Measurements from ENCODE around the gene BCAT1. TPM values are rescaled to one million over a fixed set of nuclear protein-coding genes. Genes with fewer than 3 reads are reported as not detected.
A peak's percentile ranks its signal among the peaks of the same experiment; 100 is the strongest.

BCAT1 gene
- total RNA-seq, 1 donor from 2014 or later = 186 TPM

- DNase-seq (ENCODE audit: low read depth in 2 of 2) = no peak
Measured at GRCh38 chr12:24860546-24860945, 88.4 kb downstream of the BCAT1 start.

DNA sequence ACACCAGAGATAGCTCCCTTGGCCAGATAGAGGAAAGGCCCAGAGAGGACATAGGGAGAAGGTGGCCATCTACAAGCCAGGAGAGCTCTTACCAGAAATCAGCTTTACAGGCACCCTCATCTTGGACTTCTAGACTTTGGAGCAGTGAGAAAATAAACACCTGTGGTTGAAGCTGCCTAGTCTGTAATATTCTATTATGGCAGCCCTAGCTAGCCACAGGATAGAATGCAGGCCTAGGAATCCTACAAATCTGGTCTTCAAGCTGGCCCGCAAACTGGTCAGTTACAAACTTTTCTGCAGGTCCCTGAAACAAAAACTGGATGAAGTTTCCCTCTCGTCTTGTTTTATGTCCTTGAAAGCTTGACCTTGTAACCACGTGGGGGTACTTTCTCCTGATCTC is 92.4 kb downstream of the BCAT1 start:
- no peak for DNase-seq (ENCODE audit: low read depth in 2 of 2)

- DNase-seq (ENCODE audit: low read depth in 2 of 2) = peak in 1 of 2 donors; percentile 61
Measured at GRCh38 chr12:24854908-24855307, 94.0 kb downstream of the BCAT1 start.

GRCh38 chr12:24854017-24854416 is 94.9 kb downstream of the BCAT1 start:
- DNase-seq (ENCODE audit: low read depth in 2 of 2) = peak in 1 of 2 donors; percentile 27

DNA sequence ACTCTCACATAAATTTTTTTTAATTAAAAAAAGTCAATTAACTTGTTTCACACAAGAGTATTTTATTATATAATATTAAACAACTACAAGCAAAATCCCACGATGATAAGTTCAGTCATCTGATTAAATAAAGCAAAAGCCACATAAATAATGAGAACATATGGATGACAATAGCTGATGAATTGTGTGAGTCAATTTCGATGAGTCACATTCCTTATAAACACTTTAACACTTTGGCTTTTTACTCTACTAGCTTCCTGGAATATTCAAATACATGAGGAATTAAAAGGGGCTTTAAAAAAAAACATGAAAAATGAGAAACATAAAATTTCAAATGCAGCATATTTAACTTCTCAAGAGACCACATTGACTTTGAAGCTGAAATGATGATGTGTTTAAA is 95.3 kb downstream of the BCAT1 start:
- peak; percentile 59 to 92 for DNase-seq (ENCODE audit: low read depth in 2 of 2)

- DNase-seq (ENCODE audit: low read depth in 2 of 2) = peak in 1 of 2 donors; percentile 13
Measured at GRCh38 chr12:24853094-24853493, 95.8 kb downstream of the BCAT1 start.

DNA sequence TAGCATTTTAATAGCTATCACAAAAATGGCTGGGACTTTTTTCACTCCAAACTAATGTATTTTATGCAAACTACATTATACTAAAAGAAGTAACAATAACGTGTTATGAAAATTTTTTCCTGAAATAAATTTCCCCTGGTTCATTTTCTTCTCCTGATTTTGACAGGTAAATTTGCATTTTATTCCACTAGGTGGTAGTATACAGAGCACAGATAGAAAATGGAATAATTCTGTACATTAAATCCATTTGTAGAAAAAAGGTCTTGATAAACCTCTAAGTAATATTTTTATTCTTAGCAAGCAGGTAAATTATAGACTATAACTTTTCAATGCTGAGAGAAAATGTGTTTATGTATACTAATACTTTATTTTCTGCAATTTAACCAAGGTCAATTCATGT is 96.5 kb downstream of the BCAT1 start:
- DNase-seq (ENCODE audit: low read depth in 2 of 2) = peak in 1 of 2 donors; percentile 25

- DNase-seq (ENCODE audit: low read depth in 2 of 2) = peak; percentile 17 to 80
Measured at GRCh38 chr12:24851883-24852282, 97.0 kb downstream of the BCAT1 start.

- no peak for DNase-seq (ENCODE audit: low read depth in 2 of 2)
Measured at GRCh38 chr12:24851341-24851740, 97.6 kb downstream of the BCAT1 start.

GRCh38 chr12:24850496-24850895 is 98.4 kb downstream of the BCAT1 start:
- peak; percentile 72 to 91 for DNase-seq (ENCODE audit: low read depth in 2 of 2)

DNA sequence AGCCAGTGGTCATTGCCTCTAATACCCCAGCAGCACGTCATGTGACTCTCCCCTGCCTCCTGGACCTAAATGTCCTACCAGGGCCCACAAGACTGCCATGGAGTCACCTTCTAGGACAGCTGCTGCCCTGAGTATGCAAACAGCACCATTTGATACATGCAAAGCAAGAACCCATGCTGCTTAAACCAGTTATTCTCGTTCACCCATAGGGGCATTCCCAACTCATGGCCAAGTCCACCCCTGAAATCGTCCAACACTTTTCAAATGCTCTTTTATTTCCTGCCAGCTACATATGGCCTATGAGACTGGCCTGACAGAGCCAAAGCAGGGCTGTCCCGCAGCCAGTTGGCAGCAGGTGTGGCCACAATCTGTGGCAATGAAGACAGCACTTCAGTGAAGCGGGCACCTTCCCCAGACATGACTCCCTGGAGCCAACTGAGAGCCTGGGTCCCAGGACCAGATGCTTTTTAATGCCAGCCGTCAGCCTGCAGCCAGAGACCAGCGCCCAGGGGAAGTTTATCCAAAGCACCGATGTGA is 99.9 kb downstream of the BCAT1 start:
- no peak for DNase-seq (ENCODE audit: low read depth in 2 of 2)

- no peak for DNase-seq (ENCODE audit: low read depth in 2 of 2)
Measured at GRCh38 chr12:24846689-24847088, 102.2 kb downstream of the BCAT1 start.

- DNase-seq (ENCODE audit: low read depth in 2 of 2) = no peak
Measured at GRCh38 chr12:24845615-24846014, 103.3 kb downstream of the BCAT1 start.

DNA sequence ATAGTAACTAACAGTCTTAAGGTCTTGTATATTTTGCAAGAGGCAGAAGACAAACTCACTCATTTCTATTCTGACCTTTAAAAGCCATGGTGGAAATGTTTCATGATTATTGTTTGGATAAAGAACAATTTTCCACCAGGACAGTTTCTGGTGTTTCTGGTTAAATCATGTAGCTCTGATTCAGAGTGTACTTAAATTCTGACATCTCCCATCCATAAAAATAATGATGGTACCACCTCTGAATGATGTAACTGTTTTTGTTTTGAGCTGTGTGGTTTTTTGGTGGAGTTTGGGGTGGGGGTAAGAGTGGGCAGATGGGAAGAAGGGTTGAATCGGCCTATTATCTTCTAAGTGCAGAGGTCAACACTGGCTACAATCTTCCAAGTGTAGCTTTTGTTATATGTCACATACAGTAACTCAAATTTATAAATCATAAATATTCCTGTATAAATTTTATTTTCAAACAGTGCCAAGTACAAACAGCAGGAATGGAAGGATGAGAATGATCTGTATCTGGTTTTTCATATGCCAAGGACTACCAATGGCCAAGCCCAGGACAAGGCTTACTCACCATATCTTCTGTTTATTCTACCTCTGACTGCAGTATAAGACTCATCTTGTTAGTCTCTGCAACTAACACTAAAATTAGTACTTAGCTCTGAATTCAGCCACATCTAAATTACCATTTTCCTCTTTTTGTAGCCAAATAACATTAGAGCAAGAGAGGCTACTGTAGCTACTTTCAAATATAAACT is 108.7 kb downstream of the BCAT1 start:
- DNase-seq (ENCODE audit: low read depth in 2 of 2) = no peak

DNA sequence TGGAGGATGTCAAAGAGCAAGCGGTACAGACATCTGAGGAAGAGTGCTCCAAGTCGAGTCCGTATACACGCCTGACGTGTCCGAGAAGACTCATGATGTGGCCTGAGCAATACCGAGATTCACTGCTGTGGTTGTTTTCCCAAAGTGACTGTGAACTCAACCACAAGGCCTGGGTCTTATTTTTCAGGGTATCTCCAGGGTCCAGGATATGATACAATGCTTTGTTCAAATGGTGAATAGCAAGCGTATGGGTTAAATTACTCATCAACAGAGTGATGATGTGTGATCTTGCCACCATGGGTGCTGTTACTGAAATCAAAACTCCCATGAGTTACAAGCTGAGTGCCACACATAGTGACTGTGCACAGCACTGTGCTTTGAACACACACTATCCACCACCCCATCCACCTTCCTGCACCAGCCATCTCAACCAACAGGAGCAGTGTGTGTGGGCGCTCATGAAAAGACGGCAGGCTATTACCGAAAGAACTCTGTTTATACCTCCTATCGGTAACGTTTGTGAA is 109.6 kb downstream of the BCAT1 start:
- no peak for DNase-seq (ENCODE audit: low read depth in 2 of 2)

- DNase-seq (ENCODE audit: low read depth in 2 of 2) = no peak
Measured at GRCh38 chr12:24838531-24838950, 110.4 kb downstream of the BCAT1 start.

GRCh38 chr12:24835377-24835776 is 113.5 kb downstream of the BCAT1 start:
- DNase-seq (ENCODE audit: low read depth in 2 of 2) = no peak

GRCh38 chr12:24833513-24833912 is 115.4 kb downstream of the BCAT1 start:
- no peak for DNase-seq (ENCODE audit: low read depth in 2 of 2)

GRCh38 chr12:24823808-24824515 is 124.9 kb downstream of the BCAT1 start:
- DNase-seq (ENCODE audit: low read depth in 2 of 2) = no peak

DNA sequence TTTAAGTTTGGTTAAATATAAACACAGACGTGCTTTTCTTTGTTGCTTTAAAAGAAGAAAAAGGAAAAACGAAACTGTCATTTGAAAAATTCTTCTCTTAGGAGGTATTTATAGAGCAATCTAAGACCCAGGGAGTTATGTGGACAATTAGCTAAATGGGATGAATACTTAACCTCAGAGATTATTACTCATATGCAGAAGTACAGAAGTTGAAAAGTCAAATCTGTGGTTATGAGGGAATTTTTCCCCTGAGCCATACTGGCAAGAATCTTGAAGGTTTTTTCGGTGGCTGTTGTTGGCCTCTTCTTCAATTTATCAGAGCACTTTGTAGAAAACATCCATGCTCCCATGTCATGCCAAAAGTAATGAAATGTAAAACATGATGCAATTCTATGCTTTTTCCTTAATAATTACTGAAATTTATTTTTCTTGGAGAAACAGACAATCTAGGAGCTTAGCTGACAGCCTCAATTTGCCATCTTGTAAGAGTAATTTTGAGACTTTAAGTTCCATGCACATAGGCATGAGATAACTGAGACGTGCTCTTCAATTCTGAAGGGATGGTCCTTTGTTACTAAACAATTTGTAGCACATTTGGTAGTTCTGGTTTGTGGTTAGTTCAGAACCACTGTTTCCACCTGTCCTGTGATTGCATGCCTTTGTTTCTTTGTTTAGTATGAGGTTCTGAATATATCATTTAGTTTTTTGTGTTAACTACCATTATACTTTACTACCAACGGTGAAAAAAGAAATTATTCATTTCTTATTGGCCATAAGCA is 126.6 kb downstream of the BCAT1 start:
- DNase-seq (ENCODE audit: low read depth in 2 of 2) = no peak

DNA sequence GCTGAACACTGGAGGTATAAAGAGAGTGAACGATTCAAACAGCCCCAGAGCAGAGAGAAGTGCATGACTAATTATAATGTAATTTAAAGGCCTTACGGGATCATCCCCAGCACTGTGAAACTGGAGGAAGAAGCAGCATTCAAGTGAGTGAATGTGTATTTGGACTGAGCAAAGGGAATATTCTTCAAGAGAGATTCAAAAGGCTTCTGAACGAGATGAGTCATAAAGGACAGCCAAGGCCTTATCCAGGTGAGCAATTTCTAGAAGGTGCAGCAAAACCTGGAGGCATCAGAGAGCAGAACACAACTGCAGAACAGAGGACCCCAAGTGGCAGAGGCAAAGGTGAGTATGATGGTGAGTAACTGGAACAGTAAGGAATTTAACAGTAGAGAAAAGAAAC is 127.2 kb downstream of the BCAT1 start:
- DNase-seq (ENCODE audit: low read depth in 2 of 2) = no peak

DNA sequence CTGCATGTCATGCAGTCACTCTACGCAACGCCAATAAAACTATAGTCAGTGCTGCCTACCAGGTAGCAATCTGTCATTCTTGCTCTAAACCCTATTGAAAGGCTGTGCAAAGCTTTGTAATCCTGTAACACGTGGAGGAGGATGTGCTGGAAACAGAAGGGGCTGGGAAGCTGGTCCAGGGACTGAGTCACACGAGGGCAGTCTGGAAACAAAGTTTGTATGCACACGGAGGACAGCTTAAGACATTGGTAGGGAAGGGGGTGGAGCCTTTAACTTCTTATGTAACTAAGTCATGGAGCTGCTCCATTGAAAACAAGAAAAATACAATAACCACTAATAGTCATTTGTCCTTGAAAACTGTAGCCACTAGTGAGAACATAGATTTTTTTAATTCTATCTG is 128.0 kb downstream of the BCAT1 start:
- no peak for DNase-seq (ENCODE audit: low read depth in 2 of 2)
